Activated CD4-positive, alpha-beta T cell treated with anti-CD3 and anti-CD28 coated beads for 48 hours (primary cell): ENCODE measurements around the gene DISP2.

Source experiments
- DNase-seq: peaks from one replicate; pipeline ENCODE4 v3.0.0-alpha.2; 2020

DISP2 gene

GRCh38 chr15:40329804-40330203 is 28.2 kb upstream of the DISP2 start:
- DNase-seq, result no peak

DNA sequence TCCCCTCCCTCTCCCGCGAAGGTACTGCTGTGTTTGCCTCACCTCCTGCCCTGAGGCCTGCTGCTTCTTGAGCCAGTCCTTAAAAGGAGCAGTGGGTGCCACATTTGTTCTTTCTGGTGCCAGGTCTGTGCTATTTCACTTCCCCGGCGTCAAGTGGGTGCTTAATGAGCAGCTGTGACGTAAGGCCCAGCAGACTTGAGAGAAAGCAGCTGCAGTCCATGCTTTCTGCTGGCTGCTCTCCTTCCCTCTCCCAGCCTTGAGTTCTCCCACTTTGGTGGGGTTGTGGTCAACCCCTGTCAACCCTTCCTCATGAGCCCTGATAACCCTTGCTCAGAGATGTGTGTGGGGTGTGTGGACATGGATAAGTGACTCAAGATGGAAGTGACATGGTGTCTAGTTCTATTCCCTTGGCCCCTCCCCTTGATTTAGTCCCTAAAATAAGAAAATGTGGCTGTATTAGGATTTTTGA is 27.6 kb upstream of the DISP2 start:
- no peak for DNase-seq

GRCh38 chr15:40331026-40331425 is 27.0 kb upstream of the DISP2 start:
- no peak for DNase-seq

DNA sequence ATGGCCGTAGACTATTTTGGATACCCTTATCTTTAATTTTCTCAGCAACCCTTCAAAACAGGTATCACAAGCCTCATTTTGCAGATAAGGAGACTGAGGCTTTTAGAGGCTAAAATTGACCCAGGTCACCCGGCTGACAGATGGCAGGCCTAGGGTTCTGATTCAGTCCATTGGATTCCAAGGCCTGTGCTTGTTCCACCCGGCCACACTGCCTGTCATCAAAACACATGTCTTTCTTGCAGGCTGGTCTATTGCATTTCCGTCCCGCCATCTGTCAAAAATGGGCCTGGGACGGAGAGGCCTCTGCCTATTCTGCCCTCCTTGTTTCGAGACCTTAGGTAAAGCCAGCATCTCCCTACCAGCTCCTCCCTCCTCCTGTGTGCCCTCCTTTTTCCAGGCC is 26.4 kb upstream of the DISP2 start:
- DNase-seq, result no peak

DNA sequence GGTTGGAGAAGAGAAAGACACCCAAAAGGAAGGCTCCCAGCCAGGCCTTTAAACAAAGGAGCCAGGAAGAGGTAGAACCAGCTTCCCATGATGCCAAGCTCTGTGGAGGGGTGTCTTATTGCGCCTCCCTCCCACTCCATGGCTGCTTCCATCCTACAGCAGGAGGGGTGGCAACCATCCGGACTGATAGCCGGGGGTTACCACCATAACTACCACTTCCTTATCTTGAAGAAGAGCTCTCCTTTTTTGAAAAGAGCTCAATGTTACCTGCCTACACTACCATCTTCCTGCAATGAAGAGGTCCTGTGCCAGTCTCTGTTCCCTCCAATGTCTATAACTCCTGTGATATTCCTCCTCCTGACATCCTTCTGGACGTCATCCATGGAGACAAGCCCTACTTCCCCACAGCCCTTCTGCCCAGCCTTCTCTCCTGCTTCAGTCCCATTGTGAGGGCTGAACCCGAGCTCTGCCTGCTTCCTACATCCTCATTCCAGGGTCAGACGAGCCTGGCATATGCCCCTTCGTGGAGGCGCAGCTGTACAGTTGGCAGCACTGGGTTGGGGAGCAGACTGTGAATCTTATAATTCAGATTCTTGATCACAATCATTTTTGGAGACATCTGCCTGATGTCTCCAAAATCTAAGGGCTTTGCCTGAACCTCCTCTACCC is 25.8 kb upstream of the DISP2 start:
- DNase-seq, result no peak

DNA sequence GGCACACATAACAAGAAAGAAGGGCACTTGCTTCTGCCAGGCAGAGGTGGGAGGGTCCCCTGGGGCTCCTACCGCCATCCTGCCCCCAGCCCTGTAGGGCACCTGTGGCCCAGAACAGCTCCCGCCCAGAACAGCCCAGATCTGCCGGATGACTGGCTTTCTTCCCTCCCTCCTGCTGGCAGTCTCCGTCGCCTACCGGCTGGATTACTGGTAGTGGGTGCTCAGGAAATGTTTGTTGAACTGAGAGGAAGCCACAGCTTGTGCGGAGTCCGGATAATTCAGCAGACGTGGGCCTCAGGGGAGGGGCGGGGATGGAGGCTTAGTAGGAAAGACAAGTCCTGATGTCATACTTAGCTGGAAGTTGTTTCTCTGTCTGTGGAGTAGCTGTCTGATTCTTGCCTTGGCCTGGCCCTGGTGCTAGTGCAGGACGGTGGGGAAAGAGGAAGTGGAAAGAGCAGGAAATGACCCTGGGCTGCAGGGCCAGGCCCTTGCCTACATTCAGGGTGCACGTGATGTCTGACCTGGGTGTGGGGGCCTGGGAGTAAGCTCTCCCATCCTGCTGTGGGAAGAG is 24.0 kb upstream of the DISP2 start:
- DNase-seq, result peak; percentile 59

GRCh38 chr15:40334541-40334940 is 23.5 kb upstream of the DISP2 start:
- no peak for DNase-seq

- DNase-seq, result no peak
Measured at GRCh38 chr15:40334941-40335795, 22.9 kb upstream of the DISP2 start.

GRCh38 chr15:40335938-40336743 is 21.9 kb upstream of the DISP2 start:
- DNase-seq, result no peak

- DNase-seq, result no peak
Measured at GRCh38 chr15:40336744-40337122, 21.3 kb upstream of the DISP2 start.

DNA sequence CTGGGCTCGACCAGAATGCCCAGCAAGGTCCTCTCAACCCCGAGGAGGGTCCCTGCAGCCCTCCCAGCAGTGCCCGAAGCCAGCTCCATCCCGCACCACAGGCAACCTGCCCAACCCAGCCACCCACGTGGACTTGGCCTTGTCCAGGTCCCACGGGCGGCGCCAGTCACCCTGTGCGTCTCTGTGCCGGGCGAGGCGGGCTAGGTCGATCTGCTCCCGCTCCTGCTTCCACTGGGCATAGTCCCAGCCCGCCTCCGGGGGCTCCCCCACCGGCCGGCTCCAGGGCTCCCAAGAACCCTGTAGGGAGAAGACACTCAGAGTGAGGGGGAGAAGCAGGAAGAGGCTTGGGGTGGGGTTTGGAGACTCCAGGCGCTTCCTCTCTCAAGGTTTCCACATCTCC is 20.4 kb upstream of the DISP2 start:
- no peak for DNase-seq

- DNase-seq, result peak; percentile 89
Measured at GRCh38 chr15:40338041-40338657, 19.9 kb upstream of the DISP2 start.

GRCh38 chr15:40338921-40339620 is 18.9 kb upstream of the DISP2 start:
- no peak for DNase-seq

DNA sequence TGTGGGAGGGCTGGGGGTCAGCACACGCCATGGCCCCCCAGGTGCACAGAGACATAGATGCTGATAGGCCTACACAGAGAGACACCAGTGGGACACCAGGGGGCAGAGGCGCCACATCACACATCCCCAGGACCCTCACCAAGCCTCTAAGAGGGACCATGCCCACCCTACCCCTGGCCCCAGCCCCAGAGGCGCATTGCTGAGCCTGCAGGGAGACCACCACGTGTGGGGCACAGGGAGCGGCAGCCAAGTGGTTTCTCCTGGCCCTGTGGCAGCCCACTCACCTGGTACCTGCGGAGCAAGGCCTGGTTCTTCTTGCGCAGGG is 18.4 kb upstream of the DISP2 start:
- no peak for DNase-seq

GRCh38 chr15:40340038-40340739 is 17.8 kb upstream of the DISP2 start:
- no peak for DNase-seq

DNA sequence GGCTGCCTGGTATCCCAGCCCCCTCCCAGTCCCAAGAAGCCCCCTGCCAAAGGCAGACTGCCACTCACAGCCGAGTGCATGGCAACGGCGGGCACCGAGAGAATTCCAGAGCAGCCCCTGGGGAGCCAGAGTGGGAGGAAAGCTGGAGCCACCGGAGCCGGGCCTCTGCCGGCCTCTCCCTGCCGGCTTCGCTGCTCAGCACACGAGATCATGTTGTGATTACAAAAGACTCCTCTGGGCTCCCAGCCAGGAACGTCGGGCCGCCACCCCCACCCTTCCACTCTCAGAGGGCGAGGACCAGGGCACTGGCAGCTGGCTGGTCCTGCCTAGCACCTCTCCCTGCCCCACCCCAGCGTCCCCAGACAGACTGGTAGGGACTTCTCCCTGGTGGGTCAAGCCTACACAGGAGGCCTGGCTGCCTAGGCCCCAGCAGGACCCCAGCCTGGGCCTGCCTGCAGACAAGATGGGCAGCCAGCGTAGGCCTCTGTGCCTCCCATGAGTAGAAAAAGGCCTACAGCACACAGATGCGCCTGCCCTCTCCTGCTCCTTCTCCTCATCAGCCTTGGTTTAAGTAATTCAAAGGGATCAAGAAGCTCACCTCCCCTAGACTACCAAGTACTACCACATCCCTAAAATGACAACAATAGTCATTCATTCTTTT is 17.1 kb upstream of the DISP2 start, which contains the start of gene CCDC9B:
Gene CCDC9B (minus strand): TSS at position 200 of the 661 bp plus-strand sequence. CDS start 120 bp downstream, at position 80.
- DNase-seq, result no peak

GRCh38 chr15:40342416-40343320 is 15.4 kb upstream of the DISP2 start:
- no peak for DNase-seq

GRCh38 chr15:40343512-40343911 is 14.5 kb upstream of the DISP2 start:
- DNase-seq, result no peak

GRCh38 chr15:40344217-40344616 is 13.8 kb upstream of the DISP2 start:
- DNase-seq, result no peak
